H1 (cell line): ENCODE data around the gene MVK. TPM values are rescaled to one million over a fixed set of nuclear protein-coding genes. Genes with fewer than 3 reads are reported as not detected.

Source experiments
- CTCF ChIA-PET: fragments of 300-600 bp; sonication (Branson Sonifier 250); formaldehyde crosslinking; loops from one replicate; lab custom pipeline; 2021; ENCODE audit not compliant: partially characterized antibody; lab: Charles Lee
- POLR2A ChIA-PET: fragments of 300-600 bp; sonication (Branson Sonifier 250); formaldehyde crosslinking; loops from one replicate; lab custom pipeline; 2021; ENCODE audit warnings: inconsistent platforms; ENCODE audit not compliant: partially characterized antibody; lab: Charles Lee
- DNase-seq, 2 experiments: peaks; one replicate each; pipeline versions ENCODE4 v3.0.0 to v3.0.0-alpha.2; 2010 to 2022; ENCODE audit warnings: low spot score in 2 of 2, low read depth in 1 of 2, mixed read lengths in 1 of 2
- FAIRE-seq: peaks from 2 replicates; lab custom pipeline; 2011; peaks lifted over from hg19 to GRCh38; lab: Jason Lieb, UNC
- H2AFZ ChIP-seq: 2 replicates; pipeline ENCODE4 v1.8.1; 2012; ENCODE audit warnings: low read length, inconsistent platforms
- H2AK5ac ChIP-seq: 2 replicates; pipeline ENCODE4 v1.6.1; 2013; ENCODE audit warnings: low read depth, low read length
- H2BK120ac ChIP-seq: replicated peaks from 2 replicates; pipeline ENCODE3; 2013; ENCODE audit warnings: low read depth, low read length, inconsistent platforms
- H2BK12ac ChIP-seq: 2 replicates; pipeline ENCODE4 v1.6.1; 2013; ENCODE audit warnings: low read depth, low read length
- H2BK15ac ChIP-seq: 2 replicates; pipeline ENCODE4 v1.6.1; 2013; ENCODE audit warnings: low read length
- H2BK20ac ChIP-seq: 2 replicates; pipeline ENCODE4 v1.6.1; 2013; ENCODE audit warnings: low read length
- H2BK5ac ChIP-seq: 2 replicates; pipeline ENCODE4 v1.6.1; 2013; ENCODE audit warnings: low read depth, low read length
- H3K14ac ChIP-seq: 2 replicates; pipeline ENCODE4 v1.6.1; 2013; ENCODE audit warnings: inconsistent platforms; ENCODE audit not compliant: insufficient read length
- H3K18ac ChIP-seq: 2 replicates; pipeline ENCODE4 v1.6.1; 2013; ENCODE audit warnings: low read length; ENCODE audit errors: extremely low read depth
- H3K23ac ChIP-seq: 2 replicates; pipeline ENCODE4 v1.6.1; 2013; ENCODE audit warnings: inconsistent platforms; ENCODE audit not compliant: insufficient read length
- H3K23me2 ChIP-seq: 2 replicates; pipeline ENCODE4 v1.6.1; 2013; ENCODE audit warnings: low read depth, low read length
- H3K27ac ChIP-seq: 2 replicates; pipeline ENCODE4 v1.6.1; 2011; ENCODE audit warnings: low read depth, low read length, inconsistent platforms
- H3K27me3 ChIP-seq, 4 experiments: replicated peaks in 1 of 4; 1 replicate in 1 of 4; 2 replicates in 3 of 4; pipeline versions ENCODE4 v1.6.1 to v1.8.1; 2011 to 2013; ENCODE audit warnings: low read length in 3 of 4, mild to moderate bottlenecking in 3 of 4, inconsistent platforms in 2 of 4, mixed read lengths in 2 of 4, moderate library complexity in 1 of 4; ENCODE audit not compliant: control insufficient read depth in 3 of 4, insufficient read depth in 3 of 4; ENCODE audit errors: extremely low read depth in 1 of 4
- H3K36me3 ChIP-seq, 4 experiments: 2 replicates each; pipeline versions ENCODE4 v1.6.1 to v1.8.1; 2011 to 2013; ENCODE audit warnings: mild to moderate bottlenecking in 4 of 4, low read length in 3 of 4, moderate library complexity in 2 of 4, control low read depth in 1 of 4, inconsistent platforms in 1 of 4; ENCODE audit not compliant: insufficient read depth in 4 of 4, control insufficient read depth in 2 of 4
- H3K4ac ChIP-seq: replicated peaks from 2 replicates; pipeline ENCODE3; 2013; ENCODE audit warnings: low read length, low read depth, mixed read lengths, inconsistent platforms; ENCODE audit not compliant: insufficient read length
- H3K4me1 ChIP-seq, 4 experiments: replicated peaks in 1 of 4; 1 replicate in 1 of 4; 2 replicates in 3 of 4; pipeline versions ENCODE4 v1.6.1 to v1.8.1; 2011 to 2013; ENCODE audit warnings: low read length in 3 of 4, inconsistent platforms in 2 of 4, mixed read lengths in 1 of 4; ENCODE audit not compliant: insufficient read depth in 4 of 4, control insufficient read depth in 3 of 4
- H3K4me2 ChIP-seq, 2 experiments: 2 replicates each; pipeline versions ENCODE4 v1.6.1 to v1.8.1; 2011 to 2013; ENCODE audit warnings: low read depth in 2 of 2, low read length in 2 of 2, control low read depth in 1 of 2, inconsistent platforms in 1 of 2, mild to moderate bottlenecking in 1 of 2; ENCODE audit not compliant: insufficient read depth in 1 of 2
- H3K4me3 ChIP-seq, 4 experiments: fragments of 200-600, 300-600 bp in 1 of 4; sonication (generic), shearing (Covaris generic), sonication (Bioruptor Twin) in 1 of 4; 2 replicates each; pipeline versions ENCODE4 v1.5.1 to v1.8.1; 2011 to 2016; ENCODE audit warnings: low read length in 4 of 4, low read depth in 3 of 4, control low read depth in 2 of 4, inconsistent platforms in 2 of 4, mild to moderate bottlenecking in 2 of 4, mixed read lengths in 1 of 4, moderate library complexity in 1 of 4; ENCODE audit not compliant: insufficient read depth in 2 of 4; ENCODE audit errors: extremely low read depth in 1 of 4
- H3K56ac ChIP-seq: replicated peaks from 2 replicates; pipeline ENCODE3; 2013; ENCODE audit warnings: low read depth, mild to moderate bottlenecking, mixed read lengths, low read length, inconsistent platforms; ENCODE audit not compliant: insufficient read length
- H3K79me1 ChIP-seq: 2 replicates; pipeline ENCODE4 v1.6.1; 2013; ENCODE audit warnings: low read depth, low read length, control low read depth
- H3K79me2 ChIP-seq, 2 experiments: 2 replicates each; pipeline versions ENCODE4 v1.6.1 to v1.8.1; 2012 to 2013; ENCODE audit warnings: low read length in 2 of 2, mild to moderate bottlenecking in 2 of 2, inconsistent platforms in 1 of 2; ENCODE audit not compliant: insufficient read depth in 2 of 2, control insufficient read depth in 1 of 2
- H3K9ac ChIP-seq, 4 experiments: replicated peaks in 1 of 4; 1 replicate in 1 of 4; 2 replicates in 3 of 4; pipeline versions ENCODE4 v1.6.1 to v1.8.1; 2011 to 2013; ENCODE audit warnings: low read depth in 3 of 4, low read length in 3 of 4, control low read depth in 2 of 4, mild to moderate bottlenecking in 2 of 4, moderate library complexity in 2 of 4, inconsistent platforms in 1 of 4; ENCODE audit errors: extremely low read depth in 1 of 4
- H3K9me3 ChIP-seq, 2 experiments: 2 replicates each; pipeline versions ENCODE4 v1.6.1 to v1.8.1; 2012 to 2013; ENCODE audit warnings: mild to moderate bottlenecking in 2 of 2, moderate library complexity in 2 of 2, control low read depth in 1 of 2, inconsistent platforms in 1 of 2, low read depth in 1 of 2, low read length in 1 of 2, mixed read lengths in 1 of 2; ENCODE audit not compliant: insufficient read depth in 2 of 2
- H4K20me1 ChIP-seq, 2 experiments: replicated peaks in 1 of 2; 2 replicates each; pipeline versions ENCODE3 to v1.8.1; 2011 to 2013; ENCODE audit warnings: inconsistent platforms in 2 of 2, low read length in 2 of 2, mild to moderate bottlenecking in 1 of 2; ENCODE audit not compliant: insufficient read depth in 2 of 2, control insufficient read depth in 1 of 2
- H4K5ac ChIP-seq: 2 replicates; pipeline ENCODE4 v1.6.1; 2013; ENCODE audit warnings: low read length, low read depth, mixed read lengths, inconsistent platforms; ENCODE audit not compliant: insufficient read length
- H4K8ac ChIP-seq: 2 replicates; pipeline ENCODE4 v1.8.0; 2013; ENCODE audit warnings: mild to moderate bottlenecking, moderate library complexity, low read length, inconsistent platforms; ENCODE audit not compliant: insufficient read depth; ENCODE audit errors: extremely low read depth
- H4K91ac ChIP-seq: replicated peaks from 2 replicates; pipeline ENCODE3; 2013; ENCODE audit warnings: low read length, mixed read lengths, inconsistent platforms; ENCODE audit not compliant: insufficient read length
- BCL11A ChIP-seq, 2 experiments: IDR thresholded peaks; one replicate each; pipeline ENCODE4 v1.6.1; 2011; ENCODE audit warnings: low read depth in 2 of 2, low read length in 2 of 2, mild to moderate bottlenecking in 2 of 2
- CEBPB ChIP-seq: IDR thresholded peaks from 2 replicates; pipeline ENCODE4 v1.6.1; 2012; ENCODE audit warnings: low read depth, low read length
- CHD2 ChIP-seq: IDR thresholded peaks from 2 replicates; pipeline ENCODE4 v1.6.1; 2012; ENCODE audit warnings: low read length, improper control_type of control experiment
- CTCF ChIP-seq, 3 experiments: IDR thresholded peaks; 1 replicate in 2 of 3; 2 replicates in 1 of 3; pipeline versions ENCODE4 v1.5.1 to v1.6.1; 2011; ENCODE audit warnings: low read length in 3 of 3, mild to moderate bottlenecking in 3 of 3, inconsistent platforms in 2 of 3, low read depth in 1 of 3, moderate library complexity in 1 of 3; ENCODE audit not compliant: insufficient read depth in 1 of 3; ENCODE audit errors: control extremely low read depth in 1 of 3
- EP300 ChIP-seq, 2 experiments: IDR thresholded peaks; 1 replicate in 1 of 2; 2 replicates in 1 of 2; pipeline ENCODE4 v1.6.1; 2011 to 2012; ENCODE audit warnings: low read depth in 2 of 2, low read length in 2 of 2, mild to moderate bottlenecking in 2 of 2, borderline replicate concordance in 1 of 2, inconsistent platforms in 1 of 2, moderate library complexity in 1 of 2
- GTF2F1 ChIP-seq: IDR thresholded peaks from 2 replicates; pipeline ENCODE4 v1.6.1; 2012; ENCODE audit warnings: low read depth, low read length, improper control_type of control experiment, borderline replicate concordance
- HDAC6 ChIP-seq: IDR thresholded peaks from one replicate; pipeline ENCODE4 v1.7.1; 2012; ENCODE audit warnings: low read depth, mild to moderate bottlenecking, inconsistent platforms, low read length, moderate library complexity
- RFX5 ChIP-seq: IDR thresholded peaks from 2 replicates; pipeline ENCODE4 v1.6.1; 2011; ENCODE audit warnings: low read depth, low read length, improper control_type of control experiment, borderline replicate concordance
- SIN3A ChIP-seq, 2 experiments: IDR thresholded peaks in 1 of 2; conservative IDR thresholded peaks in 1 of 2; 2 replicates each; pipeline ENCODE4 v1.6.1; 2011 to 2012; ENCODE audit warnings: low read length in 2 of 2, improper control_type of control experiment in 1 of 2, low read depth in 1 of 2, mild to moderate bottlenecking in 1 of 2
- WGBS, 2 experiments: shearing (Covaris generic) in 1 of 2; methylation state at CpG; one replicate each; pipeline versions ENCODE4 v1.1.6 to v1.1.7; 2013 to 2015; ENCODE audit warnings: low lambda C conversion rate in 2 of 2, mixed read lengths in 2 of 2, inconsistent platforms in 1 of 2, low coverage in 1 of 2, missing lambda C conversion rate in 1 of 2; ENCODE audit not compliant: insufficient replicate concordance in 2 of 2, insufficient coverage in 1 of 2, insufficient read length in 1 of 2; ENCODE audit errors: extremely low coverage in 1 of 2, missing lambda C conversion rate in 1 of 2; 5-methylcytosine and 5-hydroxymethylcytosine counted together
- polyA plus RNA-seq, 7 experiments: library from polyadenylated mRNA; depleted of rRNA in 3 of 7; stranded (reverse) in 5 of 7; unstranded in 2 of 7; fragments of >200 nt in 5 of 7; fragments of 200-250 nt in 2 of 7; gene quantifications; 1 replicate in 5 of 7; 2 replicates in 1 of 7; 4 replicates in 1 of 7; pipeline versions ENCODE4 v1.2.1 to v1.2.3, GENCODE V29; 2011 to 2013; ENCODE audit warnings: missing spikeins in 2 of 7, mixed read lengths in 2 of 7
- total RNA-seq: library from RNA; stranded (reverse); fragmentation: NEBNext Ultra II Directional; extraction: Animal tissue kit (Norgen Biotek cat#: 25700); gene quantifications from 2 replicates; pipeline ENCODE4 v1.2.1, GENCODE V29; 2021

MVK gene
- total and polyA plus RNA-seq, 2 of the 8 experiments (the other 6 are each of a cell fraction or from before 2014, with no cell fraction given): 15.7 to 20.9 TPM

GRCh38 chr12:109612975-109613502 lies 39.4 kb downstream of the MVK start:
- Histone ChIP-seq H3K4ac (no peak overlapping the region), H3K79me1 (no peaks in the 10 kb centered on the region), H2AFZ (no peak overlapping the region), H3K27ac (no peak overlapping the region), H4K5ac (no peak overlapping the region), H3K4me3 (no peak overlapping the region), H3K27me3 (0 out of 7 replicates have a peak, but pooled peaks cover 0 to 2% (median 0%) of the 10 kb centered on the region in 4 experiments), H2BK15ac (no peak overlapping the region), H2BK12ac (no peak overlapping the region), H3K56ac (no peak overlapping the region), H3K4me1 (peaks cover 0 to 3% (median 0%) of the 10 kb centered on the region in 4 experiments; a peak in 2 of 7 replicates), H2BK20ac (no peak overlapping the region), H3K23ac (no peak overlapping the region), H4K91ac (no peak overlapping the region), H4K8ac (peak overlapping the region; percentile 71; the same call in 1 of the 2 replicates), H3K79me2 (no peaks in the 10 kb centered on the region), H3K36me3 (no peaks in the 10 kb centered on the region), H2AK5ac (no peak overlapping the region), H2BK120ac (no peak overlapping the region), H4K20me1 (no peaks in the 10 kb centered on the region), H3K18ac (no peak overlapping the region; the same call in 1 of the 2 replicates), H2BK5ac (0 out of 2 replicates have a peak overlapping the region, but pooled peaks have one; percentile 12), H3K9ac (no peak overlapping the region), H3K9me3 (no peaks in the 10 kb centered on the region), H3K23me2 (no peaks in the 10 kb centered on the region), H3K4me2 (no peak overlapping the region), H3K14ac (no peak overlapping the region)
- DNase-seq (no peak), FAIRE-seq (no peak)
- WGBS, 2 experiments: 89% methylated on average over 5 of the region's 5 CpGs; no CpG with 5 or more reads in 1 of the 2 experiments
- ChIA-PET CTCF (interaction anchor here (0.5 to 5.7 kb wide), 17 partner anchors 8 to 168 kb away, joined by 3 to 42 read pairs (median 3); no protein-coding TSS in a partner anchor), POLR2A (no interaction called here)
- TF ChIP-seq BCL11A (IDR thresholded peaks at IDR 0.05; ENCODE audit: low read depth in 2 of 2, low read length in 2 of 2): no peak
- no peak for TF ChIP-seq CEBPB
- TF ChIP-seq HDAC6: no peak
- TF ChIP-seq CHD2: no peak
- no peak for TF ChIP-seq RFX5
- TF ChIP-seq CTCF (IDR thresholded peaks at IDR 0.05; ENCODE audit: control extremely low read depth in 1 of 3, insufficient read depth in 1 of 3, low read depth in 1 of 3, low read length in 3 of 3): peak in 1 of 3 experiments; percentile 47; a peak in 2 of 4 replicates
- TF ChIP-seq GTF2F1: no peak
- no peak for TF ChIP-seq EP300 (IDR thresholded peaks at IDR 0.05; ENCODE audit: borderline replicate concordance in 1 of 2, low read depth in 2 of 2, low read length in 2 of 2)
- TF ChIP-seq SIN3A (conservative IDR thresholded peaks at IDR 0.05 in 1 of 2, IDR thresholded peaks at IDR 0.05 in 1 of 2; ENCODE audit: low read depth in 1 of 2, low read length in 2 of 2): no peak
